ENCODE measurements around the gene OR4A5.
"Not testable (repeated sequence)": the region's sequence is repeated elsewhere in the genome, so short reads cannot be mapped to it uniquely, and the experiment has no call there.

Gene OR4A5

GRCh38 chr11:54706532-54706931 is at the start of gene OR4A5:
TSS of gene OR4A5 (plus strand) at chr11:54706832. CDS start at chr11:54706885, 53 bp downstream.
- DNase-seq (ENCODE audit: low spot score), result not testable (repeated sequence)

- DNase-seq (ENCODE audit: low spot score), result not testable (repeated sequence)
These were observed 13.5 kb downstream of the OR4A5 start for GRCh38 chr11:54720094-54720493.

All from Ammon's horn (tissue), 1 donor.